DMS153 (cell line): ENCODE data around the gene SORBS1.

ENCODE experiments used
- DNase-seq: peaks from one replicate; lab custom pipeline; 2025; lab: John Stamatoyannopoulos, UW

The SORBS1 gene

GRCh38 chr10:95435548-95436279 is 125.5 kb downstream of the SORBS1 start:
- DNase-seq, result no peak

GRCh38 chr10:95434583-95434982 is 126.6 kb downstream of the SORBS1 start:
- no peak for DNase-seq

DNA sequence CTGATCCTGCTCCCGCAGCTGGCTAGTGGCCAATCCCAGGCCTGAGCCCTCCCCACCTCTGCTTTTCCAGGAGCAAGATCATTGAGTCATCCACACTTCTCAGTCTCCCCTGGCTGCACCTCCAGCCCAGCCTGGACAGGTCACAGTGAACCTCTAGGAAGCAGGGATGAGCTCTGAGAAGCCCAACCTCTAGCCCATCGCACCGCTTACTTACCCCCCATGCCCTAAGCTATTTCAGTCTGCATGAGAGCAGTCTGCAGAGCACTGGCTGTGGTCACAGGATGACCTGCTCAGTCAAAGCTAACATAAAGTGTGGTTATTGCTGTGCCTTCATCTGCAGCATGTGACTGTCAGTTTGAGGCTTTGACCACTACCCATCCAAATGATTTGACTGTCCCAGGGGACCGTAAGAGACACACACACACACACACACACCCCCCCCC is 129.2 kb downstream of the SORBS1 start:
- no peak for DNase-seq

DNA sequence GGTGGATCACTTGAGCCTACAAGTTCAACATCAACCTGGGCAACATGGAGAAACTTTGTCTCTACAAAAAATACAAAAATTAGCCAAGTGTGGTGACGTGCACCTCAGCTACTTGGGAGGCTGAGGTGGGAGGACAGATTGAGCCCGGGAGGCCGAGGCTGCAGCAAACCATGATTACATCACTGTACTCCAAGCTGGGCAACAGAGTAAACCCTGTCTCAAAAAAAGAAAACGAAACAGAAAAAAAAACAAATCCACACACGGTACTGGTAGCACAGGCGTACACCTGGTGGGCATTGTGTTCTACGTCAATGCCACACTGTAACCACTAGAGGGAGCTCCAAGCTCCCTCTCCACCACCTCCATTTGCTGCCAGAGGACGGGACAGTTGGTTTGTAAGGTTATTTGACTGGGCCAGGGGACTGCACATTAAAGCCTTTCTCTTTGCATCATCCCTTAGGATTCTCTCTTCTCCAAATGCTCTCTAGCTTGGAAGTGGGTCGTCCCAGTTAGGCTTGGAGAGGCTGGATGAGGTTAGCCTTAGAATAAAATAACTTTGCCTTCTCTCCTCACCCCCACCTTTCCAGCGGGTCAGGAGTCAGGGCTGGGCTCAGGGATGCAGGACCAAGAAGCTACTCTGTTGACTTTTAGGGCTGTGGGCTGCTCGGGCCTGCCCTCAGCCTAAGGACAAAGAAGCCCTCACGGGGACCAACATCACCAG is 130.8 kb downstream of the SORBS1 start:
- no peak for DNase-seq

GRCh38 chr10:95429639-95430038 is 131.5 kb downstream of the SORBS1 start:
- DNase-seq, result no peak

- no peak for DNase-seq
Observed at GRCh38 chr10:95428701-95429100, 132.5 kb downstream of the SORBS1 start.

- DNase-seq, result no peak
Observed at GRCh38 chr10:95426482-95426881, 134.7 kb downstream of the SORBS1 start.

DNA sequence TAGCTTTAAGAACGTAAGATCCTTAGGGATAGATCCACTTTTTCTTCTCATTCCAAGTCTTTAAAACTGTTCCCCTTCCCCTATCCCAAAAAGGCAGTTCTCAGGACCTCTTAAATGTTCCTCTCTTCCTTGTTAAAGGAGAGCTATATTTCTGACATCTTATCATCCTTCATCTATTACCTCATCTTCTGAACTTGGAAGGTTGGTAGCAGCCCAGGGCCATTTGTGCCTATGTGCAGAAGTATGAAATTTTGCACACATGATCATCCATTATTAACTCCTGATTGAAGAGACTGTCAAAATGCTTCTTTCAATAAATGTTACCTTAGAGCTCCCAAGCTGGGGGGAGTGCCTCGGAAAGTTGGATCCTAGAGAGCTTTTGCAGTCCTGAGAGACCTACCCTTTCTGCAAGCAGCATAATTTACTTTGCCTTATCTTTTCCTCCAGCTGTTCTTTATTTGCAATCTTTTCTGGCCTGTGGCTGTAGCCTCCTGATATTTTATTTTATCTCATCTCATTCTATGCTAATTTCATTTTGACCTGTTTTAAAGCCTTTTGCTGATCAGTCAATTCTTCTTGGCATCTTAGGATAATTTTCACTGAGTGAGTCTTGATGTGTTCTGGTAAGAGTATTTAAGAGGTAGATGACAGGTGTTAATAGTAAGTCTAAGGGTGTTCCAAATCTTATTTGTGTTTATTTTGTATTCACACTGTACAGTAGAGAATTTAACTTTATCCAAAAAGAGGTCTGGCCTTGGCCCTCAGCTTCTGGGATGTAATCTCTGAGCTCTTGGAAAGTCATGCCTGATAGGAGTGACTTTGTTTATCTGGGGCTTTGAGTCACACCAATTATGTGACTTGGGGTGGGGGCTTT is 135.3 kb downstream of the SORBS1 start:
- DNase-seq, result no peak

DNA sequence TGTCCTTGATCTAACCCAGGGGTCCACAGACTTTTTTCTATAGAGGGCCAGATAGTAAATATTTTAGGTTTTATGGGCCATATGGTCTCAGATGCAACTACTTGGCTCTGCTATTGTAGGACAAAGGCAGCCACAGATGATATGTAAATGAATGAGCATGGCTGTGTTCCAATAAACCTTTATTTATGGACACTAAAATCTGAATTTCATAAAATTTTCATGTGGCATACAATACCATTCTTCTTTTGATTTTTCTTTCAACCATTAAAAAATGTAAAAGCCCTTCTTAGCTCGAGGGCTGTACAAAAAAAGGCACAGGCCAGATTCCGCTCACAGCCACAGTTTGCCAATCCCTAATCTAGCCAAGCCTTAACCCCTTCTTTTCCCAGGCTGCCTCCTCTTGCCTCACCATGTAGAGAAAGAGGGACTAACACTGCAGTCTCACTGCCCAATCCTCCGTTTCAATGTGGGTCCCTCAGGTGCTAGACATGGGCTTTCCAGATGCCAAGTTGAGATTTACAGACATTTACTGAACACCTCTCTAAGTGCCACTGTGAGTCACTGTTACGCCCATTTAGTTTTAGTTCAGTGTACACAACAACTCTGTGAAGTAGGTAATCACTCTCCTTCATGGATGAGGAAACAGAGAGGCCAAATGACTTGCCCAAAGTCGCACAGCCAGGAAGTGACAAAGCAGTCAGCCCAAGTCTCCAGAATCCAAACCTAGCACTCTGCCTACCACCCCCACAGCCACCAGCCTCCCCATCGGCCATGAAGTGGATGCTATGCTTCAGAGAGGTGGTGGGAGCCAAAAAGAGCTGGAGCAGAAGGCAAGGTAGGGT is 137.8 kb downstream of the SORBS1 start:
- DNase-seq, result no peak

GRCh38 chr10:95422233-95422632 is 138.9 kb downstream of the SORBS1 start:
- DNase-seq, result no peak

DNA sequence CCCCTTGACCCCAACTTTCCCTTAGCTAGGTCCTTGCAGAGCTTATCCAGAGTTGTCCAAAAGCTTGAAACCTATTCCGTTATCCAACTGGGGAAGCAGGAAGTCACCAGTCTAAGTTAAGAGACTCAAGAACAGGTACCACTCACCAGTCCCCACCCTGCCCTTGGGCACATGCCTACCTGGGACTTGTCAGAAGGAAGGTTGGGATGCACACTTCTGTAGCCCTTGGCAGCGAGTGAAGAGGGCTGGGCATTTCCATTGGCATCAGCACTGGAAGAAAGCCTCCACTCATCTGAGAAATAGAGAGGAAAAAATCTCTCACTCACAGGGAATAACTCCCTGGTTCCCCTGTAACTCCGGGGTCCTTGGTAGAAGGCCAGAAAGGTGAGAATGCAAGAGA is 139.4 kb downstream of the SORBS1 start:
- DNase-seq, result no peak

DNA sequence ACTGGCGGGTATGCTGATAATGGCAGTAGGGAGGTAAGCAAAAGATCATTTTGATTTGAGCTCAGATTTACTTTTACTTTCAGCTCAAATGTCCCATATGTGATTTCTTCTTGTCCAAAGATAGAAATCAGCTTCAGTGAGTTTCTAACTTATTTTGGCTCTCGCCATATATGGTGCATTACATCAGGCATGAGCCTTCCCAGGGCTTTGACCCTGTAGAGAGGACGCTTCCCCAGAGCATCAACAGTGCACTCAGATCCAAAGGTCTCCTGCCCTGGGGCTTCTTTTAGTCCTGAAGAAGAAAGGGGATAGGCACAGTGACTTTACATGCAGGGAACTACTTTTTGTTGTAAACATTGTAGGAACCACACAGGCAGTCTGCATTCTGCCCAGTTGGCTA is 141.8 kb downstream of the SORBS1 start:
- no peak for DNase-seq

DNA sequence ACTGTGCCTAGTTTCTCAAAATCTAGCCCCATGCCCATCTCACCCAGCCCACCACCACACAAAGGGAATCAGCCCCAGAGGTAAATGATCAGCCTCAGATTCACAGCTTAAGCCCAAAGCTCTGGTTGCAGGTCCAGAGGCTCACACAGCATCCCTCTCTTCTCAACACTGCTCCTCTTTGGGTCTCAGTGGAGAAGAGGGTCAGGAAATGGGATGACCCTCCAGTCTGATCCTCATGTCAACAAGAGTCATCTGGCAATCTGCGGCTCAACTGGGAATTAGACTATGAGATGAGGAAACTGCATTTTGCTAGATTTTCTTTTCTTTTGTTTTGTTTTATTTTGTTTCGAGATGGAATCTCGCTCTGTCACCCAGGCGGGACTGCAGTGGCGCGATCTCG is 144.2 kb downstream of the SORBS1 start:
- DNase-seq, result no peak

DNA sequence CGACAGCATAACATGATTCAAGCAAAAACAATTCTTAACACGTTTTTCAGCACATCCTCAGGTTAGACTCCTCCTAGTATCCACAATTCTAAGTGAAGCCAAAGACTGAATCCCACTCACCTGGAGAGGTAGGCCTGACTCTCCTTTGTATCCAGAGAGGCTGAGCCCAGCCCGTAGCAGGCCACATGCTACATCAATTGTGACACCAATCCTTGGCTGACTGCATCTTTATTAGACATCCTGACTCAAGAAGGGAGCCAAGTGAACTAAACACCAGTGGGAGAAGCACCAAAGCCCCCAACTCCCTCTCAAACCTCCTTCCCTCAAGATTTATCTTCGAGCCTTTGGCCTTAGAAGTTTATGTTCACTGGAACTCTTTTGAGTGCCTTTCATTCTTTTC is 144.9 kb downstream of the SORBS1 start:
- no peak for DNase-seq

GRCh38 chr10:95415621-95416031 is 145.5 kb downstream of the SORBS1 start:
- DNase-seq, result no peak

DNA sequence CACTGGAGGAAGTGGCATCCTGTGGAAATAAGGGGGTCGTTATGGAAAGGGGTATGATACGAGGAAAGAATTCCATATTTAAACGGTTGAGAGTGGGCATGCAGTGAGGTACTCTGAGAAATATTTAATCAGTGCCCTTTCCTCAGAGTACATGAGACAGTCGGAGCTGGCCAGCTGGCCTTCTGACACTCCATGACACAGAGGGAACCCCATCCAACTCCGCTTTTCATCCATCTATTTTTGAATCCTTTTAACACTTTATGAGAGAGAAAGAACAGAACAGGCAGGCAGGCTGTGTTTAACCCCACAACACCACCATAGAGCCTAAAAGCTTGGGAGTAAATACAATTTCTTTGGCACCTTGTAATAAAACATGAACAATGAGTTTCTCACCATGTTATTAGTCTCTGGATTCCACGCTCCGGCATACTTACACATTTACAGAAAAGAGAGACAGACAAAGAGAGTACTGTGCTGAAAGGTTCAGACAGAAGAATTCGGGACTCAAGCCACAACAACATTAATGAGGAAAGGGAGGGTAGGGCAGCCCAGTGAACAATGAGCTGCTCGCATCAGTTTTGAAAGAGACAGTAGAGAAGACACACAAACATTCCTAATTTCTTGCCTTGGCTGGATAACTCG is 146.2 kb downstream of the SORBS1 start:
- DNase-seq, result no peak

GRCh38 chr10:95414016-95414830 is 146.9 kb downstream of the SORBS1 start:
- DNase-seq, result no peak

- DNase-seq, result no peak
Observed at GRCh38 chr10:95413588-95413987, 147.6 kb downstream of the SORBS1 start.

- DNase-seq, result no peak
Observed at GRCh38 chr10:95411635-95412034, 149.5 kb downstream of the SORBS1 start.
